GM12864 (cell line): ENCODE results near the gene LRRC40.

Source experiments
- DNase-seq: peaks from one replicate; pipeline ENCODE4 v3.0.0-alpha.2; 2011; ENCODE audit warnings: low read depth
- H3K4me3 ChIP-seq: 2 replicates; pipeline ENCODE4 v1.5.1; 2011; ENCODE audit warnings: mild to moderate bottlenecking, low read depth, low read length, control low read depth
- TF ChIP-seq, protein P1 (sequence below): IDR thresholded peaks from 2 replicates; pipeline ENCODE4 v1.5.1; 2011; ENCODE audit warnings: low read depth, mild to moderate bottlenecking, moderate library complexity, low read length, control low read depth, inconsistent platforms; ENCODE audit errors: missing control alignments

The LRRC40 gene

DNA sequence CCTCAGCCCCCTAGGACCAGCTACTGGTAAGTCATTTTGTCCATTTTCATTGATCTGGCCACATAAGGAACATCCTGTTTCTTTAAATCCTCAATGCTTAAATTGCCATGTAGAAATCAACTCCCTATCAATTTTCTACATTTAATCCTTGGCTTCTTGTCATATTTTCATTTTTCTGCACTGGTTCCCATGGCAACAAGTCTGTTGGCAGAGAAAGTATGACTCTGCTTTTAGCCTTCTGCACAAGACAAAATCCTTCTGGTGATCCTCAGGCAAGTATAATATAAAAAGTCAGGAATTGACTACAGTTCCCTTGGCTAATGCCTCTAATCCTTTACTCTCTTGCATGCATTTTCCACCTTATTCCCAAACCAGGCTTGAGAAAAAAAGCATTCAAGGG lies 65.0 kb downstream of the LRRC40 start:
- TF ChIP-seq, protein P1, sequence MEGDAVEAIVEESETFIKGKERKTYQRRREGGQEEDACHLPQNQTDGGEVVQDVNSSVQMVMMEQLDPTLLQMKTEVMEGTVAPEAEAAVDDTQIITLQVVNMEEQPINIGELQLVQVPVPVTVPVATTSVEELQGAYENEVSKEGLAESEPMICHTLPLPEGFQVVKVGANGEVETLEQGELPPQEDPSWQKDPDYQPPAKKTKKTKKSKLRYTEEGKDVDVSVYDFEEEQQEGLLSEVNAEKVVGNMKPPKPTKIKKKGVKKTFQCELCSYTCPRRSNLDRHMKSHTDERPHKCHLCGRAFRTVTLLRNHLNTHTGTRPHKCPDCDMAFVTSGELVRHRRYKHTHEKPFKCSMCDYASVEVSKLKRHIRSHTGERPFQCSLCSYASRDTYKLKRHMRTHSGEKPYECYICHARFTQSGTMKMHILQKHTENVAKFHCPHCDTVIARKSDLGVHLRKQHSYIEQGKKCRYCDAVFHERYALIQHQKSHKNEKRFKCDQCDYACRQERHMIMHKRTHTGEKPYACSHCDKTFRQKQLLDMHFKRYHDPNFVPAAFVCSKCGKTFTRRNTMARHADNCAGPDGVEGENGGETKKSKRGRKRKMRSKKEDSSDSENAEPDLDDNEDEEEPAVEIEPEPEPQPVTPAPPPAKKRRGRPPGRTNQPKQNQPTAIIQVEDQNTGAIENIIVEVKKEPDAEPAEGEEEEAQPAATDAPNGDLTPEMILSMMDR = no peak
- no peak overlapping the region for H3K4me3 ChIP-seq
- no peak for DNase-seq

DNA sequence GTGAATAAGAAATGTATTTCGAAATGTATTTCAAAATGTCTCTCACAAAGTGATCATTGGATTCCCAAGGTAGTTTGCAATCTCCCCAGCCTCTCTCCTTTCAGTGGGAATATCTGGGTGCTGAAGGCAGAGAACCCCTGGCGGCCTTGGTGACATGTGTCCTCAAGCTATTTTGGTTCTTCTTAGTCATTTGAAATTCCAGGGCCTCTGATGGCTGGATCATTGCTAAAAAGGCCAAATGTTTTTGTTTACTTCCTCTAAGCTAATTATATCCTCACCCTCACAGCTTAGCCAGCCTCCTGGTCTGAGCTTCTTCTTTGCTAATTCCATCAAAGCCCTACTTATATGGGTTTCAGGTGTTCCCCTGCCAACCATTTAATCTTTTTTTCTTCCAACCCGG lies 71.2 kb downstream of the LRRC40 start:
- no peak for DNase-seq
- TF ChIP-seq, protein P1 = no peak
- H3K4me3 ChIP-seq = no peak overlapping the region

DNA sequence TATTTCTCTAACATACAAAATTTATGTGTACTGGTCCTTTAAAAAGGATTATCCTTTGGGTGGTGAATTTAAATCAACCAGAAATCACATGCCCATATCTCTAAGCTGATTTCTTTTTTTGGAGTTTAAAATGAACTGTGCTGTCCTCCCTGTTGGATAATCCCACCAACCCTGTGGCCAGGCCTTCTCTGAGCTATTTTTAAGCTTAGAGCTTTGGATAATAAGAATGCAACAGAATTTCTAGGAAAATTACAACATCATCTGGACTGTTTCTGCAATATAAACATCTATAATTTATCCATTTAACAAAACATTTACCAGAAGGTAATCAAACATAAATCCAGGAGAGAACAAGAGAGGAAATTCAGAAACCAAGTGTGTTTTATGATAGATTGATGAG lies 88.3 kb downstream of the LRRC40 start:
- no peak overlapping the region for H3K4me3 ChIP-seq

DNA sequence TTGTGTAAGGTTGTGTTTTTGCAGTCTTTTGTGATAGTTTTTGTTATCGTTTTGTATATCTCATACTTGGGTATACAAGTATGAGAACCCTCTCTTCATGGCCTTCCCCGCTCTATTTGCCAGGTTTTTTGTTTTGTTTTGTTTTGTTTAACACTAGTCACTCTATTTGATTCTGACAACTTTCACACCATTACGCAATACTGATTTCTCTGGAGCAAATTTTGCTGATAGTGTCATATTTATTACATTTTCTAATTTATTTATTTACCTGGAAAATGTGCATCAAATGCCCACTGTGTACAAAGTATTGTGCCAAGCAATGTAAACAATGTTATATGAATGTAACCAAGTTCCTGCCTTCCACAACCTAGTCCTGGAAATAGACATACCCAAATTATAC lies 90.1 kb downstream of the LRRC40 start:
- DNase-seq = no peak
- H3K4me3 ChIP-seq = no peak overlapping the region
- TF ChIP-seq, protein P1 = no peak

More for the DNA sequence above, 88.3 kb downstream of the LRRC40 start:
- no peak for DNase-seq
- TF ChIP-seq, protein P1 = no peak

DNA sequence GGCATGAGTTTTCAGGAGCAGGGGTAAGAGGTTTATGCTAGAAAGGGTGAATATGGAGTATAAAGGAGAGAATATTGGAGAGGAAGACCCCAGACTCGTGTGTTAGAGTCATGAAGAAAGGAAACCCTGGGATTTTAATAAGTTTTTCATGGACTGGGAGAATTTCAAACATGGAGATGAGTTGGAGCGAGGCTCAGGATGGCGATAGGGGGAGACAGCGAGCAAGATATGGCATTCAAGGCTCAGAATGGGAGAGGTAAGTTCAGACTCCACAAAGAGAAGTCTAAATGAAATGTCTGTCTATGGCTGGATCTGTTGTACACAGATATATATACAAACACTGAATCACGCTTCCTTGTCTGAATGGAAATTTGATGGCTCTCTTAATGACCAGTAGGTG lies 92.5 kb downstream of the LRRC40 start:
- TF ChIP-seq, protein P1 = peak; percentile 38
- DNase-seq = no peak
- H3K4me3 ChIP-seq = no peak overlapping the region

DNA sequence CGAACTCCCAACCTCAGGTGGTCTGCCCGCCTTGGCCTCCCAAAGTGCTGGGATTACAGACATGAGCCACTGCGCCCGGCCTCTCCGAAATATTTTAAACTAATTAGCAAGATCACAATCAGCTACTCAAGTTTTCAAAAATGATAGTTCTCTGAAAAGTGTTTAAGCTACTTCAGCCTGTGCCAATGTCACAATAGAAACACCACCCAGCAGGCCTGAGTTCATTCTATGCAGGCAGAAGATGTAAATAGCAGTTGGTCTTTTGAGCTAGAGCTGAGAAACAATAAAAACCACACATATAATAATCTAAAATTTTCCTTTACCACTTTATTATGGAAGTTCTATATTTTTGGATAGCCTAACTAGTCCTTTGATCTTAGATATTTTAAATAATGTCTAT lies 96.1 kb downstream of the LRRC40 start:
- no peak for DNase-seq
- TF ChIP-seq, protein P1 = no peak
- no peak overlapping the region for H3K4me3 ChIP-seq

DNA sequence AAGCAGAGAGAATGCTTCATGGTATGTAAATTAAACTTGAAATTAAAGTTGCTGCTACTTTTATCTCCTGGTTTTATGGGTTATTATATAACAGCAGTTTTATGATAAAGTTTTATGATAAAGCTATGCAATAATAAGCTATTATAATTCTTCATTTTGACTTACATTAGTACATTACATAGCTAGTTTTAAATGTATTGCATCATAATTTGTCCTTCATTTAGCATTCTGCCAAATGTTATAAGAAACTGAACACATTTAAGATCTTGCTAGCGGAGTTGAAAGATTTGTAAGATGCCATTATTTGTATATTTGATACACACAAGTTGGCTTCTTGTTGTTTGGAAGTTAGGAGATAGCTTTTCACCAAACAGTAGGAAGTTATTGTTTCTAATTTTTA lies 101.6 kb downstream of the LRRC40 start:
- H3K4me3 ChIP-seq = no peak overlapping the region
- DNase-seq = no peak
- TF ChIP-seq, protein P1 = no peak
